ENCODE data around the gene LAYN. TPM values are rescaled to one million over a fixed set of nuclear protein-coding genes. Genes with fewer than 3 reads are reported as not detected.

The LAYN gene
- total and polyA plus RNA-seq, 2 of the 13 experiments (the other 11 are each of a cell fraction or from before 2014, with no cell fraction given): 0.17 TPM; not detected in 1

DNA sequence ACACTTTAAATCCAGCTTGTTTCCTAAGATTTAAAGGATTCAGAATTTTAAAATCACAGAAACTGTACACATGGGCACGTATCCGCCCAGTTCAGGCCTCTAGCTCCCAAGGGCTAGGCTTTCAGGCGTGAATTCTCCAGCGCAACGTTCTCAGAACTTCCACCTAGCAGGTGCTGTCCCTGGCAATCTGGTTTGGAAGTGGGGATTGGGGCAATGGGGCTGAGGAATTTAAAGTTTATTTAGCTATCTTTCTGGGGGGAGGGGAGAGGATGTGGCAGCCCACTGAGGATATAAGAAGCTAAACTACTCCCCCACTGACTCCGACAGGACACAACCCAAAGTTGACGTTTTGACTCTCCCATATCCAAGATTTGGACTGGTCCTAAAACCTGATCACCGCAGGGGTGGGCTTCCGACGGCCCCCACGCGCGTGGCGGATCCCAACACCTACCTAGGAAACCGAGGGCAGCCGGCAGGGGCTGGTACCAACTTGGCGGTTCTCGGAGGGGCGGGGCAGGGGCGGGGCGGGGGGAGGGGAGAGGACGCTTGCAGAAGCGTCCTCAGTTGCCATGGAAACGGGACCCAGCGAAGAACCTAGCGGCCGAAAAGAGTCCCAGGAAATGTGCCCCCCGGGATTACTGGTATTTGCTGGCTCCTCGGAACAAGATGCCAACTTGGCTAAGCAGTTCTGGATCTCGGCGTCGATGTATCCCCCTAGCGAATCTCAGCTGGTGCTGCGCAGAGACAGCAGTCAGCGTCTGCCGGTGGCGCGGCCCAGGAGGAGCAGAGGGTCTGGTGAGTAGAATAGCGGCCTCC, 26.1 kb upstream of the LAYN start, which contains the start of gene HOATZ:
Gene HOATZ, plus strand, starts transcription at position 563 of the 816 bp plus-strand sequence. Its CDS starts 7 bp downstream, at position 570.
- ATAC-seq: no peak
- CTCF ChIA-PET (ENCODE audit: low intra/inter-chr PET ratio, low total read pairs): no interaction called here
- no peak within 1 kb of the TSS for H2AFZ ChIP-seq (ENCODE audit: low read length)

DNA sequence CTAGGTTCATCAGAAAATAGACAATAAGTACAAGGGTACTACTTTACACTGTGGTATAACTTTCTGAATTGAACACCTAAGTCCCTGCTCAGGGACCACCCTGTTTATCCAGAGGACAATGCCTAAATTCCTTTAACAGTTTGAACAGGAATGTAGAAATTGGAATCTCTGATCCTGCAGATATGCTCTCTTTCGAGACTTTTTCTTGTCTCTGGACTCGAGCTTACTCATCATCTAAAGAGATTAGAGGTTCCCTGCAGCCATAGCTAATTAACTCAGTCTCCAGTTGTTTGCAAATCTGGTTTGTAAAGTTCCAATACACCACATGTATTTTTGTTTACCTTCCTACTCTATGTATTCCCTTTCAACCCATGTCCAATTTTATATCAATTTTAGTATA, 24.9 kb upstream of the LAYN start:
- no TSS peak for BruUV-seq (replicated peaks)
- H3K36me3 ChIP-seq (replicated peaks in 1 of 2; ENCODE audit: control insufficient read depth in 1 of 2, insufficient read depth in 2 of 2, low read length in 2 of 2): no peaks in the 10 kb centered on the region
- H3K4me2 ChIP-seq (ENCODE audit: low read depth, low read length): no peak overlapping the region
- no peak overlapping the region for H2AFZ ChIP-seq (ENCODE audit: low read length)
- DNase-seq (ENCODE audit: low spot score) (no peak), FAIRE-seq (no peak), ATAC-seq (no peak)
- 4% methylated on average over 2 of the region's 2 CpGs for WGBS (ENCODE audit: low lambda C conversion rate)
- H3K27me3 ChIP-seq (ENCODE audit: control insufficient read depth in 1 of 2, insufficient read depth in 2 of 2, low read length in 2 of 2): peaks cover 0 to 24% of the 10 kb centered on the region in 2 experiments; a peak in 4 of 5 replicates
- no peaks in the 10 kb centered on the region for H3K9me3 ChIP-seq (ENCODE audit: low read length)
- H3K4me3 ChIP-seq (replicated peaks in 1 of 3; ENCODE audit: insufficient read depth in 1 of 3, low read depth in 2 of 3, low read length in 3 of 3): no peak overlapping the region
- in situ Hi-C loops (cut with HindIII; ENCODE audit: extremely low pct_ligation_motif_present, low pct_unique_long_range_greater_than_20kb) (no loop called here), intact Hi-C loops (cut with micrococcal nuclease; ENCODE audit: unreplicated experiment) (no loop called here)
- ChIA-PET CTCF (ENCODE audit: low intra/inter-chr PET ratio, low total read pairs) (no interaction called here), POLR2A (no interaction called here)
- H4K20me1 ChIP-seq (ENCODE audit: insufficient read depth, low read length): no peaks in the 10 kb centered on the region
- H3K9ac ChIP-seq (ENCODE audit: insufficient read depth, low read depth, low read length): no peak overlapping the region
- no peaks in the 10 kb centered on the region for H3K79me2 ChIP-seq (ENCODE audit: insufficient read depth, low read length)
- H3K27ac ChIP-seq (ENCODE audit: extremely low read length, insufficient read depth, low read length): no peak overlapping the region
- H3K4me1 ChIP-seq (ENCODE audit: insufficient read depth, low read length): peaks cover 10% of the 10 kb centered on the region; the same call in 1 of the 2 replicates
- TF ChIP-seq, protein P1, sequence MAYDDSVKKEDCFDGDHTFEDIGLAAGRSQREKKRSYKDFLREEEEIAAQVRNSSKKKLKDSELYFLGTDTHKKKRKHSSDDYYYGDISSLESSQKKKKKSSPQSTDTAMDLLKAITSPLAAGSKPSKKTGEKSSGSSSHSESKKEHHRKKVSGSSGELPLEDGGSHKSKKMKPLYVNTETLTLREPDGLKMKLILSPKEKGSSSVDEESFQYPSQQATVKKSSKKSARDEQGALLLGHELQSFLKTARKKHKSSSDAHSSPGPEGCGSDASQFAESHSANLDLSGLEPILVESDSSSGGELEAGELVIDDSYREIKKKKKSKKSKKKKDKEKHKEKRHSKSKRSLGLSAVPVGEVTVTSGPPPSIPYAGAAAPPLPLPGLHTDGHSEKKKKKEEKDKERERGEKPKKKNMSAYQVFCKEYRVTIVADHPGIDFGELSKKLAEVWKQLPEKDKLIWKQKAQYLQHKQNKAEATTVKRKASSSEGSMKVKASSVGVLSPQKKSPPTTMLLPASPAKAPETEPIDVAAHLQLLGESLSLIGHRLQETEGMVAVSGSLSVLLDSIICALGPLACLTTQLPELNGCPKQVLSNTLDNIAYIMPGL (CRISPR knock-in tag; IDR thresholded peaks at IDR 0.05; ENCODE audit: borderline replicate concordance in 1 of 2, low read depth in 1 of 2): no peak
- TF ChIP-seq ZKSCAN1 (IDR thresholded peaks at IDR 0.05; ENCODE audit: low read length) (no peak), ZNF644 (CRISPR knock-in tag; IDR thresholded peaks at IDR 0.05; ENCODE audit: low read depth) (no peak), ZNF563 (CRISPR knock-in tag; IDR thresholded peaks at IDR 0.05) (no peak), RARG (CRISPR knock-in tag; IDR thresholded peaks at IDR 0.05; ENCODE audit: low read depth) (no peak), HDAC2 (CRISPR knock-in tag; IDR thresholded peaks at IDR 0.05) (no peak), MED8 (CRISPR knock-in tag; IDR thresholded peaks at IDR 0.05; ENCODE audit: insufficient replicate concordance) (no peak), ZNF354B (CRISPR knock-in tag; IDR thresholded peaks at IDR 0.05) (no peak), ARID2 (CRISPR knock-in tag; IDR thresholded peaks at IDR 0.05; ENCODE audit: borderline replicate concordance) (no peak), ZC3H13 (CRISPR knock-in tag; IDR thresholded peaks at IDR 0.05) (no peak), PRMT3 (CRISPR knock-in tag; IDR thresholded peaks at IDR 0.05; ENCODE audit: borderline replicate concordance, low read depth) (no peak)
- TF ChIP-seq, protein P2, sequence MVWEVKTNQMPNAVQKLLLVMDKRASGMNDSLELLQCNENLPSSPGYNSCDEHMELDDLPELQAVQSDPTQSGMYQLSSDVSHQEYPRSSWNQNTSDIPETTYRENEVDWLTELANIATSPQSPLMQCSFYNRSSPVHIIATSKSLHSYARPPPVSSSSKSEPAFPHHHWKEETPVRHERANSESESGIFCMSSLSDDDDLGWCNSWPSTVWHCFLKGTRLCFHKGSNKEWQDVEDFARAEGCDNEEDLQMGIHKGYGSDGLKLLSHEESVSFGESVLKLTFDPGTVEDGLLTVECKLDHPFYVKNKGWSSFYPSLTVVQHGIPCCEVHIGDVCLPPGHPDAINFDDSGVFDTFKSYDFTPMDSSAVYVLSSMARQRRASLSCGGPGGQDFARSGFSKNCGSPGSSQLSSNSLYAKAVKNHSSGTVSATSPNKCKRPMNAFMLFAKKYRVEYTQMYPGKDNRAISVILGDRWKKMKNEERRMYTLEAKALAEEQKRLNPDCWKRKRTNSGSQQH (CRISPR knock-in tag; IDR thresholded peaks at IDR 0.05; ENCODE audit: low read depth): no peak

More for the DNA sequence above, 26.1 kb upstream of the LAYN start, which contains the start of gene HOATZ:
- no peaks in the 10 kb centered on the region for H3K9me3 ChIP-seq (ENCODE audit: low read length)
- FAIRE-seq: no peak
- H3K36me3 ChIP-seq (replicated peaks in 1 of 2; ENCODE audit: control insufficient read depth in 1 of 2, insufficient read depth in 2 of 2, low read length in 2 of 2): no peaks in the 10 kb centered on the region
- no peak within 1 kb of the TSS for H3K9ac ChIP-seq (ENCODE audit: insufficient read depth, low read depth, low read length)
- BruUV-seq (replicated peaks): no TSS peak
- no peak within 1 kb of the TSS for H3K4me2 ChIP-seq (ENCODE audit: low read depth, low read length)
- no peak within 1 kb of the TSS for H3K4me3 ChIP-seq (replicated peaks in 1 of 3; ENCODE audit: insufficient read depth in 1 of 3, low read depth in 2 of 3, low read length in 3 of 3)
- H3K79me2 ChIP-seq (ENCODE audit: insufficient read depth, low read length): no peaks in the 10 kb centered on the region
- POLR2A ChIA-PET: no interaction called here
- TF ChIP-seq BRD4 (CRISPR knock-in tag; IDR thresholded peaks at IDR 0.05): no peak
- H3K4me1 ChIP-seq (ENCODE audit: insufficient read depth, low read length): peaks cover 10% of the 10 kb centered on the region; the same call in 1 of the 2 replicates
- H4K20me1 ChIP-seq (ENCODE audit: insufficient read depth, low read length): no peaks in the 10 kb centered on the region
- WGBS (ENCODE audit: low lambda C conversion rate): 73% methylated on average over 22 of the region's 39 CpGs
- no peak for DNase-seq (ENCODE audit: low spot score)
- intact Hi-C loops (cut with micrococcal nuclease; ENCODE audit: unreplicated experiment): no loop called here
- peaks cover 0 to 24% of the 10 kb centered on the region in 2 experiments; a peak in 4 of 5 replicates for H3K27me3 ChIP-seq (ENCODE audit: control insufficient read depth in 1 of 2, insufficient read depth in 2 of 2, low read length in 2 of 2)
- H3K27ac ChIP-seq (ENCODE audit: extremely low read length, insufficient read depth, low read length): no peak within 1 kb of the TSS
- in situ Hi-C loops (cut with HindIII; ENCODE audit: extremely low pct_ligation_motif_present, low pct_unique_long_range_greater_than_20kb): no loop called here
